ENCODE measurements around the gene INPP4B. TPM values are rescaled to one million over a fixed set of nuclear protein-coding genes. Genes with fewer than 3 reads are reported as not detected.
A peak's percentile ranks its signal among the peaks of the same experiment; 100 is the strongest.

INPP4B gene
- total RNA-seq, 1 donor from 2014 or later: 32.7 TPM

DNA sequence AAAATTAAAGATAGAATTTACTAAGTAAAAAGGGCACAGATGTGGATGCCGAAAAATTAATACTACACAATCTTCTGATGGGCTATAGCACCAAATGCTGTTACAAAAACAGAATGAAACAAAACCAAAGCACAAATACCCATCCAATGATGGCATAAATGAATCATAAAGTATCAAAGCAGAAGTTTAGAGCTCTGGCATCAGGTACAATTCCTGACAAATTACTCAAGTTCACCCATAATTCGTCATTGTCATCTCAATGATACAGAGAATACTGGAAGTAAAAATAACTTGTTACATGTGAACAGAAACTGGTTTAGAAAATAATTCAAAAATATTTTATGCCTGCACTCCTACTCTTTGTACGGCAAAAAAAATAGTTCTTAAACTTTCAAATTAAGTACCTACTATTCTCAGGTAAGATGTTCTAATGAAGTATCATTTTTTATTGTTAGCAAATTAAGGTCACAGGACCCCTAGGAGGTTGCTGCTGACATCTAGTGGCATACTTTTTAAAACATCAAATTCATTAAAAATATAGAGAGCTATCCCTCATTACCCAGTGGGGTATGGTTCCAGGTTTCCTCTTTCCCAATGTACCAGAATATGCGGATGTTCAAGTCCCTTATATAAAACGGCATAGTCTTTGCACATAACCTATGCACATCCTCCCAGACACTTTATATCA is 126.1 kb downstream of the INPP4B start:
- Histone ChIP-seq H3K9me3 (no peaks in the 10 kb centered on the region), H3K27ac (no peak overlapping the region), H3K4me1 (no peaks in the 10 kb centered on the region), H3K36me3 (no peaks in the 10 kb centered on the region), H3K4me3 (no peak overlapping the region), H3K27me3 (no peaks in the 10 kb centered on the region)
- intact Hi-C loops (cut with DNase I): loop anchor here (5.0 kb wide), 2 partner anchors 368 to 593 kb away; no protein-coding TSS in a partner anchor
- TF ChIP-seq, protein P1, sequence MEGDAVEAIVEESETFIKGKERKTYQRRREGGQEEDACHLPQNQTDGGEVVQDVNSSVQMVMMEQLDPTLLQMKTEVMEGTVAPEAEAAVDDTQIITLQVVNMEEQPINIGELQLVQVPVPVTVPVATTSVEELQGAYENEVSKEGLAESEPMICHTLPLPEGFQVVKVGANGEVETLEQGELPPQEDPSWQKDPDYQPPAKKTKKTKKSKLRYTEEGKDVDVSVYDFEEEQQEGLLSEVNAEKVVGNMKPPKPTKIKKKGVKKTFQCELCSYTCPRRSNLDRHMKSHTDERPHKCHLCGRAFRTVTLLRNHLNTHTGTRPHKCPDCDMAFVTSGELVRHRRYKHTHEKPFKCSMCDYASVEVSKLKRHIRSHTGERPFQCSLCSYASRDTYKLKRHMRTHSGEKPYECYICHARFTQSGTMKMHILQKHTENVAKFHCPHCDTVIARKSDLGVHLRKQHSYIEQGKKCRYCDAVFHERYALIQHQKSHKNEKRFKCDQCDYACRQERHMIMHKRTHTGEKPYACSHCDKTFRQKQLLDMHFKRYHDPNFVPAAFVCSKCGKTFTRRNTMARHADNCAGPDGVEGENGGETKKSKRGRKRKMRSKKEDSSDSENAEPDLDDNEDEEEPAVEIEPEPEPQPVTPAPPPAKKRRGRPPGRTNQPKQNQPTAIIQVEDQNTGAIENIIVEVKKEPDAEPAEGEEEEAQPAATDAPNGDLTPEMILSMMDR (IDR thresholded peaks at IDR 0.05): peak; percentile 15 to 50 (median 26)
- no peak for DNase-seq (ENCODE audit: low spot score in 2 of 2)

DNA sequence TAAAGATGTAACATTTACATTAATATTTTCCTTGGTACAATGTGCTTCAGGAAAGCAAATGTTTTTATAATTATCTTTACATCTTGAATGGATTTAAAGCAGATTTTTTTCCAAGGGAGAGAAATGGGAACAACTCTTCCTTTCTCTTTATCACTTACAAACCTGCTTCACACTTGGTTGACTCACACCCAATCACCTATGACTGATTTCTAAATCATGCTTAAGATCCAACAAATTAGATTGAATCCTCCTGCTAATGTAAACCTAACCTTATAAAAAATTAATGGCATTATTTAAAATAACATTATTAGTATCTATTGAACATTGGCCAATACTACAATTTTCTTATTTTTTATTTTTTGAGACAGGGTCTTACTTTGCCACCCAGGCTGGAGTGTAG is 127.1 kb downstream of the INPP4B start:
- DNase-seq (ENCODE audit: low spot score in 2 of 2): no peak
- intact Hi-C loops (cut with DNase I): no loop called here
- TF ChIP-seq, protein P1 (IDR thresholded peaks at IDR 0.05): no peak

DNA sequence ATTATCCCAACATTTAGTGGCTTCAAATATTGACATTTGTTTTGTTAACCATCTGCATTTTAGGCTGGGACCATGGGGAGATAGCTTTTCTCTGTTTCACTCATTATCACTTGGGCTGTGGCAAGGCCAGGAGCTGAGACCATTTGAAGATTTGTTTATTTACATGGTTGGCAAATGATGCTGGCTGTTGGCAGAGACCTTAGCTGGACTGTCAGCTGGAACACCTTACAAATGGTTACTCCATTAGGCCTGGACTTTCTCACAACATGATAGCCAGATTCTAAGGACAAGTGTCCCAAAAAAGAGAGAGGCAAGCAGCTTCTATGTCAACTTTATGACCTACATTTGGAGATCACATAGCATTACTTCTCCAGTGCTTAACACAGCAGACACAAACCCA is 130.4 kb downstream of the INPP4B start:
- intact Hi-C loops (cut with DNase I): no loop called here
- H3K36me3 ChIP-seq: no peaks in the 10 kb centered on the region
- H3K27ac ChIP-seq: no peak overlapping the region
- no peaks in the 10 kb centered on the region for H3K4me1 ChIP-seq
- no peak overlapping the region for H3K4me3 ChIP-seq
- no peak for DNase-seq (ENCODE audit: low spot score in 2 of 2)
- no peaks in the 10 kb centered on the region for H3K9me3 ChIP-seq
- no peaks in the 10 kb centered on the region for H3K27me3 ChIP-seq
- TF ChIP-seq, protein P1 (IDR thresholded peaks at IDR 0.05): no peak

More for the DNA sequence above, 127.1 kb downstream of the INPP4B start:
- Histone ChIP-seq H3K36me3 (no peaks in the 10 kb centered on the region), H3K27me3 (no peaks in the 10 kb centered on the region), H3K4me1 (no peaks in the 10 kb centered on the region), H3K9me3 (no peaks in the 10 kb centered on the region), H3K27ac (no peak overlapping the region), H3K4me3 (no peak overlapping the region)

DNA sequence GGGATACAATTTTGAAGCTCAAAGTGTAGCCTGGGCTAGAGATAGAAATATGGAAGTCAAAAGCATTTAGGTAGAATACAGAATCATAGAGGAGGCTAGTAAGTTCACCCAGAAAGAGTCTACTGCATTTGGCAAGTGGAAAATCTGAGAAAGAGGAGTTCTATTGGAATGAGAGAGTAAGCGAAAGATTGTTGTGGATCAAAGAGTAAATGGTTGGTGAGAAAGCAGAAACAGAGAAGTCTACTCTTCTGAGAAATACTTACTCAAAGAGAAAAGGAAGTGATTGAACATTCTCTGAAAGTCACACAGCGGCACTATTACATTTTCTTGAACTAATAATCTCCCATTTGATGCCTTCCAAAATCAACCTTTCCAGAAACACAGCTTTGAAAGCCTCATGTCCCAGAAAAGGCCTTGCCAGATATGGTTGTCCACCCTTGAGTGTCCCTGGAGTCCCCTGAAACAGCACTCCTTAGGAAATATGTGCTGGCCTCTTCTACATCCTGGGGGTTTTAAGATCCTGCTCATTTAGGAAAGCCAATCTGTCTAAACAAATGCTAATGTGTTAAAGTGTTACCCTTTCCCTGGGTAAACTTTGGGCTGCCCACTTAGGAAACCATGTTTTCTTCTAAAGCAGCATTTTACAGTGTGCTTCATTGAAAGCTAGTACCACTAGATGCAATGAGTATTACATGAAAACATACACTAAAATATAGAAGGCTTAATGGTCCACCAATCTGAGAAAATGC is 132.6 kb downstream of the INPP4B start:
- H3K27ac ChIP-seq: no peak overlapping the region
- H3K4me3 ChIP-seq: no peak overlapping the region
- TF ChIP-seq, protein P1 (IDR thresholded peaks at IDR 0.05): no peak
- H3K4me1 ChIP-seq: no peaks in the 10 kb centered on the region
- H3K36me3 ChIP-seq: no peaks in the 10 kb centered on the region
- DNase-seq (ENCODE audit: low spot score in 2 of 2): no peak
- no peaks in the 10 kb centered on the region for H3K27me3 ChIP-seq
- intact Hi-C loops (cut with DNase I): loop anchor here (2.0 kb wide), 1 partner anchor 35 kb away; no protein-coding TSS in a partner anchor
- no peaks in the 10 kb centered on the region for H3K9me3 ChIP-seq

DNA sequence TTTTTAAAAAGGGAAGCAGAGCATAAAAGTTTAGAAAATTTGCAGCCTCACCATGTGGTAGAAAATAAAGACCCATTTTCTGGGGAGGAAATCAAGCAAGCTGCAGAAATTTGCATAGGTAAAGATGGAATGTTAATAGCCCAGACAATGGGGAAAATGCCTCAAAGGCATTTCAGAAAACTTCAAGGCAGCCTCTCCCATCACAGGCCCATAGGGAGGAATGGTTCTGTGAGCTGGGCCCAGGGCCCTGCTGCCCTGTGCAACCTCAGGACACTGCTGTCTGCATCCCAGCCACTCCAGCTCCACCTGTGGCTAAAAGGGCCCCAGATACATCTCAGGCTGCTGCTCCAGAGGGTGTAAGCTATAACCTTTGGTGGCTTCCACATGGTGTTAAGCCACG is 137.9 kb downstream of the INPP4B start:
- H3K9me3 ChIP-seq: no peaks in the 10 kb centered on the region
- H3K4me3 ChIP-seq: no peak overlapping the region
- no peaks in the 10 kb centered on the region for H3K36me3 ChIP-seq
- TF ChIP-seq, protein P1 (IDR thresholded peaks at IDR 0.05): no peak
- intact Hi-C loops (cut with DNase I): no loop called here
- DNase-seq (ENCODE audit: low spot score in 2 of 2): no peak
- H3K27ac ChIP-seq: no peak overlapping the region
- H3K27me3 ChIP-seq: no peaks in the 10 kb centered on the region
- H3K4me1 ChIP-seq: no peaks in the 10 kb centered on the region

All from ascending aorta (tissue), 2 donors.